H9 (cell line): Measurements from ENCODE around the gene ZNF654. TPM values are rescaled to one million over a fixed set of nuclear protein-coding genes. Genes with fewer than 3 reads are reported as not detected.

Experiments used
- DNase-seq: peaks from one replicate; pipeline ENCODE4 v3.0.0-alpha.2; 2017
- H2AFZ ChIP-seq: one replicate; pipeline ENCODE4 v1.6.1; 2013; ENCODE audit warnings: mild to moderate bottlenecking, low read length, control low read depth, moderate library complexity
- H2AK5ac ChIP-seq: 2 replicates; pipeline ENCODE4 v1.6.1; 2013; ENCODE audit warnings: low read length, control low read depth, mixed read lengths; ENCODE audit not compliant: insufficient read length
- H2BK120ac ChIP-seq: one replicate; pipeline ENCODE4 v1.6.1; 2013; ENCODE audit warnings: low read depth, mild to moderate bottlenecking, low read length, control low read depth, inconsistent platforms; ENCODE audit not compliant: poor library complexity, severe bottlenecking
- H2BK12ac ChIP-seq: 2 replicates; pipeline ENCODE4 v1.6.1; 2013; ENCODE audit warnings: low read length, control low read depth, mixed read lengths, low read depth; ENCODE audit not compliant: insufficient read length
- H2BK15ac ChIP-seq: 2 replicates; pipeline ENCODE4 v1.6.1; 2013; ENCODE audit warnings: low read depth, low read length, control low read depth
- H2BK20ac ChIP-seq: one replicate; pipeline ENCODE4 v1.6.1; 2013; ENCODE audit warnings: low read depth, mild to moderate bottlenecking, low read length, control low read depth, inconsistent platforms; ENCODE audit not compliant: poor library complexity, severe bottlenecking
- H2BK5ac ChIP-seq: 2 replicates; pipeline ENCODE4 v1.6.1; 2013; ENCODE audit warnings: low read length, control low read depth, mixed read lengths; ENCODE audit not compliant: insufficient read length
- H3K14ac ChIP-seq: 2 replicates; pipeline ENCODE4 v1.6.1; 2013; ENCODE audit warnings: low read length, control low read depth; ENCODE audit not compliant: insufficient read depth
- H3K18ac ChIP-seq: 2 replicates; pipeline ENCODE4 v1.6.1; 2013; ENCODE audit warnings: low read depth, mild to moderate bottlenecking, mixed read lengths, low read length, control low read depth; ENCODE audit not compliant: insufficient read length
- H3K23ac ChIP-seq: 2 replicates; pipeline ENCODE4 v1.6.1; 2013; ENCODE audit warnings: low read length, control low read depth, mixed read lengths, low read depth; ENCODE audit not compliant: insufficient read length
- H3K23me2 ChIP-seq: 2 replicates; pipeline ENCODE4 v1.6.1; 2013; ENCODE audit warnings: low read depth, mild to moderate bottlenecking, mixed read lengths, low read length, control low read depth; ENCODE audit not compliant: insufficient read length, poor library complexity, severe bottlenecking
- H3K27ac ChIP-seq: 2 replicates; pipeline ENCODE4 v1.5.1; 2013; ENCODE audit warnings: low read length, control low read depth, mixed read lengths, low read depth; ENCODE audit not compliant: insufficient read length
- H3K27me3 ChIP-seq: 2 replicates; pipeline ENCODE4 v1.6.1; 2013; ENCODE audit warnings: low read length, control low read depth, inconsistent platforms; ENCODE audit not compliant: insufficient read depth
- H3K4ac ChIP-seq: 2 replicates; pipeline ENCODE4 v1.6.1; 2013; ENCODE audit warnings: low read depth, mild to moderate bottlenecking, control low read depth, inconsistent platforms, low read length, moderate library complexity
- H3K4me1 ChIP-seq: 2 replicates; pipeline ENCODE4 v1.6.1; 2013; ENCODE audit warnings: low read length, control low read depth, inconsistent platforms; ENCODE audit not compliant: insufficient read depth
- H3K4me2 ChIP-seq: 2 replicates; pipeline ENCODE4 v1.6.1; 2013; ENCODE audit warnings: low read length, control low read depth, mixed read lengths; ENCODE audit not compliant: insufficient read length, insufficient read depth
- H3K56ac ChIP-seq: 2 replicates; pipeline ENCODE4 v1.6.1; 2013; ENCODE audit warnings: low read depth, mild to moderate bottlenecking, mixed read lengths, low read length, control low read depth; ENCODE audit not compliant: insufficient read length
- H3K79me1 ChIP-seq: 2 replicates; pipeline ENCODE4 v1.6.1; 2013; ENCODE audit warnings: low read depth, mild to moderate bottlenecking, moderate library complexity, low read length, control low read depth, inconsistent platforms; ENCODE audit not compliant: insufficient read depth, poor library complexity, severe bottlenecking
- H3K79me2 ChIP-seq: 2 replicates; pipeline ENCODE4 v1.6.1; 2013; ENCODE audit warnings: low read length, control low read depth, inconsistent platforms; ENCODE audit not compliant: insufficient read depth
- H3K9ac ChIP-seq: 2 replicates; pipeline ENCODE4 v1.6.1; 2013; ENCODE audit warnings: low read length, control low read depth, mixed read lengths; ENCODE audit not compliant: insufficient read length; ENCODE audit errors: extremely low read depth
- H3K9me3 ChIP-seq: one replicate; pipeline ENCODE4 v1.6.1; 2013; ENCODE audit warnings: low read depth, low read length, inconsistent platforms; ENCODE audit not compliant: control insufficient read depth
- H3T11ph ChIP-seq: one replicate; pipeline ENCODE4 v1.6.1; 2013; ENCODE audit warnings: mild to moderate bottlenecking, low read length, control low read depth, inconsistent platforms
- H4K20me1 ChIP-seq: one replicate; pipeline ENCODE4 v1.6.1; 2013; ENCODE audit not compliant: control insufficient read depth, insufficient read length, insufficient read depth
- H4K5ac ChIP-seq: 2 replicates; pipeline ENCODE4 v1.6.1; 2013; ENCODE audit warnings: low read depth, mild to moderate bottlenecking, mixed read lengths, low read length, control low read depth; ENCODE audit not compliant: insufficient read length
- H4K8ac ChIP-seq: replicated peaks from 2 replicates; pipeline ENCODE4 v1.6.1; 2013; ENCODE audit warnings: low read length, control low read depth, mixed read lengths, low read depth; ENCODE audit not compliant: insufficient read length
- H4K91ac ChIP-seq: 2 replicates; pipeline ENCODE4 v1.6.1; 2013; ENCODE audit warnings: low read depth, mild to moderate bottlenecking, moderate library complexity, mixed read lengths, low read length, control low read depth; ENCODE audit not compliant: insufficient read length
- H3K27ac Mint-ChIP-seq, 3 experiments: 2 replicates in 2 of 3; 3 replicates in 1 of 3; pipeline ENCODE4 v1.8.0; 2020 to 2021; ENCODE audit warnings: mixed read lengths in 3 of 3, mild to moderate bottlenecking in 1 of 3, moderate library complexity in 1 of 3
- H3K27me3 Mint-ChIP-seq: 2 replicates; pipeline ENCODE4 v1.8.0; 2021; ENCODE audit warnings: low read depth, mild to moderate bottlenecking, moderate library complexity, mixed read lengths
- H3K36me3 Mint-ChIP-seq, 3 experiments: 2 replicates in 2 of 3; 3 replicates in 1 of 3; pipeline ENCODE4 v1.8.0; 2020 to 2021; ENCODE audit warnings: low read depth in 3 of 3, mixed read lengths in 3 of 3; ENCODE audit not compliant: insufficient read depth in 1 of 3
- H3K4me1 Mint-ChIP-seq, 2 experiments: 2 replicates each; pipeline ENCODE4 v1.8.0; 2020; ENCODE audit warnings: mixed read lengths in 2 of 2
- H3K4me3 Mint-ChIP-seq, 2 experiments: 2 replicates in 1 of 2; 3 replicates in 1 of 2; pipeline ENCODE4 v1.8.0; 2020 to 2021; ENCODE audit warnings: mild to moderate bottlenecking in 2 of 2, mixed read lengths in 2 of 2, moderate library complexity in 1 of 2
- H3K9me3 Mint-ChIP-seq, 2 experiments: 2 replicates in 1 of 2; 3 replicates in 1 of 2; pipeline ENCODE4 v1.8.0; 2020; ENCODE audit warnings: mild to moderate bottlenecking in 2 of 2, mixed read lengths in 2 of 2, moderate library complexity in 1 of 2
- CTCF ChIP-seq: fragments of 200-600 bp; sonication (generic); conservative IDR thresholded peaks from 3 replicates; pipeline ENCODE4 v1.8.0; 2021; ENCODE audit warnings: antibody characterized with exemption, mild to moderate bottlenecking
- WGBS: extraction: QIAGEN DNeasy Blood & Tissue Kit; methylation state at CpG from one replicate; pipeline ENCODE4 v1.1.7; 2013; ENCODE audit warnings: missing lambda C conversion rate, low lambda C conversion rate, mixed read lengths; ENCODE audit not compliant: insufficient read length; ENCODE audit errors: extremely low coverage; 5-methylcytosine and 5-hydroxymethylcytosine counted together
- total RNA-seq: library from RNA; stranded (reverse); gene quantifications from 2 replicates; pipeline ENCODE4 v1.2.1, GENCODE V29; 2021

Gene ZNF654
- total RNA-seq, 1 experiment from 2014 or later = 8.7 TPM

DNA sequence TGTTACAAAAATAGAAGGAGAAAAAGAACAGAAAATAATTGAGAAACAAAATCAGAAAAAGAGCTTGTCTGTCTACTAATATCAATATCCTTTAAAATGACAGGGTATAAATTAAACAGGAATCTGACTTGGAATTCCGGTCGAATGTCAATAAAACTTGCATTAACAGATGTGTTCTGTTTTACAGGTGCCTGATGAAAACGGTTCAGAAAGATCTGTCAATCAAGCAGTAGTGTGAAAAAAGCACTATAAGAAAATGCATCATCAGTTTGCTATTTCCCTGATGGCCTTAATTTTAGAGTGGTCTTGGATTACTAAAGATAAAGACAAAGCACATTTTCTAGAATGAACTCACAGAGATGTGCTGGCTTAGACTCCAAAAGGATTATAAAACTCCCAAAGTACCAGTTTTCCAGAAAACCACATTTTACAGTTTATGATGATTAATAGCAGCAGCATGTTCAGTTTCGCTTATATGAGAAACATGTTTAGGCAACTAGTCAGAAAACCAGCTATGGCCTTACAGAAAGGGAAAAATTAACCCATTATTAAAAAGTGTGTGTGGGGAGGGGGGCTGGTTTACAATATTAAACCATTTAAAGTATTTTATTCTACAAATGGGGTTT lies 82.5 kb downstream of the ZNF654 start:
- Histone ChIP-seq H3T11ph (no peak overlapping the region), H2BK20ac (no peak overlapping the region), H4K8ac (no peak overlapping the region), H4K20me1 (no peaks in the 10 kb centered on the region), H3K23me2 (no peaks in the 10 kb centered on the region), H4K5ac (no peak overlapping the region), H3K27me3 (no peaks in the 10 kb centered on the region), H2BK5ac (no peak overlapping the region), H3K79me1 (no peaks in the 10 kb centered on the region), H2AK5ac (no peak overlapping the region), H3K4ac (no peak overlapping the region), H3K9me3 (no peaks in the 10 kb centered on the region), H2BK15ac (no peak overlapping the region), H2BK120ac (no peak overlapping the region), H3K23ac (no peak overlapping the region), H3K79me2 (no peaks in the 10 kb centered on the region), H3K56ac (no peak overlapping the region), H2AFZ (no peak overlapping the region), H4K91ac (no peak overlapping the region), H3K4me1 (no peaks in the 10 kb centered on the region), H2BK12ac (no peak overlapping the region), H3K9ac (no peak overlapping the region), H3K14ac (no peak overlapping the region), H3K18ac (no peak overlapping the region), H3K27ac (no peak overlapping the region), H3K4me2 (no peak overlapping the region)
- no peaks in the 10 kb centered on the region for H3K27me3 Mint-ChIP-seq
- no peak overlapping the region for H3K27ac Mint-ChIP-seq
- TF ChIP-seq CTCF = no peak
- peaks cover 9% of the 10 kb centered on the region in 2 experiments for H3K4me1 Mint-ChIP-seq
- no peaks in the 10 kb centered on the region for H3K9me3 Mint-ChIP-seq
- WGBS = no CpG with 5 or more reads among the region's 4 CpGs
- DNase-seq = no peak
- no peak overlapping the region for H3K4me3 Mint-ChIP-seq
- H3K36me3 Mint-ChIP-seq = peaks cover 10 to 34% (median 29%) of the 10 kb centered on the region in 3 experiments; a peak in 6 of 7 replicates
